Body of pancreas (tissue), 4 donors: ENCODE measurements around the gene NIPAL4. TPM values are rescaled to one million over a fixed set of nuclear protein-coding genes. Genes with fewer than 3 reads are reported as not detected.

Source experiments
- ATAC-seq: fragments of 150-250 bp; one replicate; pipeline ENCODE4 v1.9.1; 2016
- DNase-seq, 4 donors: peaks; one replicate each; pipeline ENCODE4 v3.0.0-alpha.2; 2019
- H3K27ac ChIP-seq, 4 donors: fragments of 200-600 bp; sonication (generic); 1 replicate in 3 of 4; 2 replicates in 1 of 4; pipeline versions ENCODE4 v1.5.1 to v1.6.1; 2016 to 2019; ENCODE audit warnings: mild to moderate bottlenecking in 1 of 4, mixed read lengths in 1 of 4, moderate library complexity in 1 of 4
- H3K27me3 ChIP-seq, 2 donors: fragments of 200-600 bp; sonication (generic); one replicate each; pipeline ENCODE4 v1.6.0; 2016; ENCODE audit warnings: mild to moderate bottlenecking in 1 of 2
- H3K36me3 ChIP-seq, 2 donors: fragments of 200-600 bp; sonication (generic); replicated peaks in 1 of 2; 2 replicates each; pipeline ENCODE4 v1.5.1; 2016; ENCODE audit warnings: low read depth in 2 of 2; ENCODE audit not compliant: insufficient read depth in 1 of 2
- H3K4me1 ChIP-seq: fragments of 200-600 bp; sonication (generic); one replicate; pipeline ENCODE4 v1.6.0; 2016
- H3K4me3 ChIP-seq, 2 donors: fragments of 200-600 bp; sonication (generic); 1 replicate in 1 of 2; 2 replicates in 1 of 2; pipeline ENCODE4 v1.5.1; 2016 to 2019
- H3K9me3 ChIP-seq, 3 donors: fragments of 200-600 bp; sonication (generic); 1 replicate in 2 of 3; 2 replicates in 1 of 3; pipeline ENCODE4 v1.5.1; 2016
- CTCF ChIP-seq, 7 experiments: fragments of 450-650 bp in 4 of 7; fragments of 200-600 bp in 3 of 7; sonication (generic) in 3 of 7; IDR thresholded peaks; one replicate each; pipeline ENCODE4 v1.5.1; 2016 to 2019; ENCODE audit warnings: antibody characterized with exemption in 7 of 7
- POLR2A ChIP-seq, 3 donors: fragments of 450-650 bp; IDR thresholded peaks; one replicate each; pipeline ENCODE4 v1.6.1; 2016; ENCODE audit warnings: antibody characterized with exemption in 3 of 3, mild to moderate bottlenecking in 2 of 3
- WGBS, 2 donors: methylation state at CpG; one replicate each; pipeline ENCODE4 v1.1.5; 2017; 5-methylcytosine and 5-hydroxymethylcytosine counted together
- intact Hi-C: fragments of 100-400 bp; cut with DNase I; formaldehyde crosslinking; loops from one replicate; pipeline ENCODE4 v1.15.1; 2023
- total RNA-seq, 2 donors: library from RNA; depleted of rRNA; stranded (reverse); fragments of >200 nt; gene quantifications; one replicate each; pipeline ENCODE4 v1.1.0, GENCODE V29; 2016

Gene NIPAL4
- total RNA-seq, 2 donors from 2014 or later, result not detected

DNA sequence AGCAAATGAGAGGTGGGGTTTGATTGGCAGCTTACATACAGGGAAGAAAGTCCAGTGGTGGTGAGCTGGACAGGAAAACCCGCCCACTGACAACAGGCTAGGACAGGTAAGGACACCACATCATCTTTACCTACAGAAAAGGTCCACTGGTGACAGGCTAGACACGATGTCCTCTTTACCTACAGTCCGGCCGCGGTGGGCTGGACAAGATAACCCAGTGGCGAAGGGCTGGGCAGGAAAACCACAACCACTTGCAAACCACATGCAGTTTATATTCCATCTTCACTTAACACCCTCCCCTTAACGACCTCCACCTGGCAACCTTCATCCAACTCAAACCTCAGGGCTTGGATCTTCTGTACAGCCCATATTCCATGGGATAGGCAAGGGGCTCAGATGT lies 5.0 kb upstream of the NIPAL4 start:
- intact Hi-C loops, result no loop called here
- no peaks in the 10 kb centered on the region for H3K27me3 ChIP-seq
- H3K9me3 ChIP-seq, result no peaks in the 10 kb centered on the region
- WGBS, 2 donors, result 59 to 71% methylated on average over 7 of the region's 7 CpGs
- TF ChIP-seq CTCF (IDR thresholded peaks at IDR 0.05), result no peak
- TF ChIP-seq POLR2A (IDR thresholded peaks at IDR 0.05), result no peak
- peaks cover 4% of the 10 kb centered on the region for H3K4me1 ChIP-seq
- ATAC-seq, result no peak
- H3K36me3 ChIP-seq, result no peaks in the 10 kb centered on the region
- no peak for DNase-seq
- no peak overlapping the region for H3K4me3 ChIP-seq
- H3K27ac ChIP-seq, result no peak overlapping the region

DNA sequence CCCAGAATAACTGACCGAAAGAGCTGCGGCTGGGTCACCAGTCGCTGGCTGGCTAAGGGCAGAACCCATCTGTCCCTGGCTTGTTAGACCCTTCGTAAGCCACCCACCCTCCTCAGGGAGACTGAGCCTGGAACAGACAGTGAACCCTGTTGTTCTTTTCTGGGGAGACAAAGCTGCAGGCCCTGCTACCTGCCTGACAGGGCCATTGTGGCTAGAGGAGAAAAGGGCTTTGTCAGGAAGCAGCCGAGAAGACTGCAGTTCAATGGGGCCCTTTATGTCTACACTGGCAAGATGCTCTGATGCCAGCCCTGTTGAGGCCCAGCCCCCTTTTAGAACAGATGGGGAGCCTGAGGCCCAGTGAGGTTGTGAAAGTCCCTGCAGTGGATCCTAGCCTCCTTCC lies 3.7 kb upstream of the NIPAL4 start:
- WGBS, 2 donors, result 79 to 92% methylated on average over 5 of the region's 5 CpGs
- H3K9me3 ChIP-seq, result no peaks in the 10 kb centered on the region
- no peak overlapping the region for H3K4me3 ChIP-seq
- H3K36me3 ChIP-seq, result no peaks in the 10 kb centered on the region
- no peak for TF ChIP-seq CTCF (IDR thresholded peaks at IDR 0.05)
- TF ChIP-seq POLR2A (IDR thresholded peaks at IDR 0.05), result no peak
- H3K27me3 ChIP-seq, result no peaks in the 10 kb centered on the region
- DNase-seq, result no peak
- no peak overlapping the region for H3K27ac ChIP-seq
- H3K4me1 ChIP-seq, result peaks cover 8% of the 10 kb centered on the region
- no peak for ATAC-seq
- intact Hi-C loops, result no loop called here

GRCh38 chr5:157457391-157457790 lies 2.6 kb upstream of the NIPAL4 start:
- no peak overlapping the region for H3K27ac ChIP-seq
- no peak for TF ChIP-seq POLR2A (IDR thresholded peaks at IDR 0.05)
- no peak for TF ChIP-seq CTCF (IDR thresholded peaks at IDR 0.05)
- H3K36me3 ChIP-seq, result no peaks in the 10 kb centered on the region
- WGBS, 2 donors, result 71 to 79% methylated on average over 5 of the region's 5 CpGs
- no peaks in the 10 kb centered on the region for H3K9me3 ChIP-seq
- intact Hi-C loops, result no loop called here
- H3K27me3 ChIP-seq, result no peaks in the 10 kb centered on the region
- DNase-seq, result no peak
- no peak overlapping the region for H3K4me3 ChIP-seq
- peaks cover 8% of the 10 kb centered on the region for H3K4me1 ChIP-seq
- no peak for ATAC-seq

DNA sequence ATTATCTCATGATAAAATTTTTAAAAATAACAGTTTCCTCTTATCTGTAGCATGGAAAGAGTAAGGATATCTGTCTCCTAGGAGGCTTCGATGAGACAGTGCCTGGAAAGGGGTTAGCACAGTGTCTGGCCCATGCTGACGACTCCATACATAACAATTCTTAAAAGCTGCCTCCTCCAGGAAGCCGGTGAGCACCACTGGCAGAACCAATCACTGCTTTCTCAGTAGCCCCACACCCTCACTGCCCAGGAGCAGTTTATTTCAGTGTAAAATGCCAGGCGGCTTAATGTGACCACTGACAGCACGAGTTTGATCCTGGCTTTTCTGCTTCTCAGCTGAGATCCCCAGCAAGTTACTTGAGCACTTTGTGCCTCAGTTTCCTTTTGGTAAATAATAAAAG lies 1.2 kb upstream of the NIPAL4 start:
- Histone ChIP-seq H3K9me3 (no peaks in the 10 kb centered on the region), H3K27me3 (no peaks in the 10 kb centered on the region), H3K36me3 (no peaks in the 10 kb centered on the region), H3K4me1 (peaks cover 8% of the 10 kb centered on the region), H3K27ac (no peak overlapping the region), H3K4me3 (no peak overlapping the region)
- TF ChIP-seq POLR2A (IDR thresholded peaks at IDR 0.05) (no peak), CTCF (IDR thresholded peaks at IDR 0.05) (no peak)
- DNase-seq (no peak), ATAC-seq (no peak)
- intact Hi-C loops, result no loop called here
- WGBS, 2 donors, result 71 to 72% methylated on average over 5 of the region's 5 CpGs

GRCh38 chr5:157460921-157461792 lies 1.1 kb downstream of the NIPAL4 start:
- H3K27ac ChIP-seq, result no peak overlapping the region
- H3K9me3 ChIP-seq, result no peaks in the 10 kb centered on the region
- DNase-seq, result no peak
- ATAC-seq, result no peak
- no peaks in the 10 kb centered on the region for H3K27me3 ChIP-seq
- WGBS, 2 donors, result 66 to 68% methylated on average over 4 of the region's 4 CpGs
- peaks cover 8% of the 10 kb centered on the region for H3K4me1 ChIP-seq
- no peak overlapping the region for H3K4me3 ChIP-seq
- no peak for TF ChIP-seq CTCF (IDR thresholded peaks at IDR 0.05)
- TF ChIP-seq POLR2A (IDR thresholded peaks at IDR 0.05), result no peak
- no peaks in the 10 kb centered on the region for H3K36me3 ChIP-seq
- intact Hi-C loops, result no loop called here
